IMR-90 (cell line): Measurements from ENCODE around the gene ELMO1. TPM values are rescaled to one million over a fixed set of nuclear protein-coding genes. Genes with fewer than 3 reads are reported as not detected.

Experiments
- ATAC-seq: fragments of 200-7000 bp; cut with Tn5 transposase; 2 replicates; pipeline ENCODE4 v1.9.1; 2020; ENCODE audit warnings: low read depth, mild to moderate bottlenecking, moderate library complexity
- BruUV-seq: library from RNA; stranded (reverse); fragments of 400-500 nt; replicated peaks from 2 replicates; lab custom pipeline; 2021; lab: Mats Ljungman, UMichigan
- CTCF ChIA-PET: fragments of 300-600 bp; formaldehyde crosslinking; extraction: SDS; loops from one replicate; lab custom pipeline; 2021; ENCODE audit warnings: antibody characterized with exemption; lab: Yijun Ruan, JAX
- POLR2A ChIA-PET: fragments of 300-600 bp; sonication (Branson Sonifier 250); formaldehyde crosslinking; loops from one replicate; lab custom pipeline; 2022; ENCODE audit warnings: antibody characterized with exemption; ENCODE audit not compliant: unreplicated experiment; lab: Charles Lee
- DNase-seq: peaks from one replicate; pipeline ENCODE4 v3.0.0; 2013
- H2AFZ ChIP-seq: replicated peaks from 2 replicates; pipeline ENCODE3; 2013; ENCODE audit warnings: low read length, mild to moderate bottlenecking; ENCODE audit not compliant: poor library complexity
- H2AK5ac ChIP-seq: 2 replicates; pipeline ENCODE4 v1.6.1; 2013; ENCODE audit warnings: low read depth, low read length, inconsistent platforms
- H2AK9ac ChIP-seq: replicated peaks from 2 replicates; pipeline ENCODE3; 2013; ENCODE audit warnings: mild to moderate bottlenecking, low read depth, low read length, moderate library complexity; ENCODE audit not compliant: poor library complexity
- H2BK120ac ChIP-seq: 2 replicates; pipeline ENCODE4 v1.6.1; 2013; ENCODE audit warnings: low read depth, low read length, inconsistent platforms
- H2BK15ac ChIP-seq: 3 replicates; pipeline ENCODE4 v1.6.1; 2013; ENCODE audit warnings: low read depth, low read length, inconsistent platforms
- H2BK20ac ChIP-seq: 2 replicates; pipeline ENCODE4 v1.6.1; 2013; ENCODE audit warnings: low read depth, mild to moderate bottlenecking, inconsistent platforms, low read length, moderate library complexity
- H2BK5ac ChIP-seq: 2 replicates; pipeline ENCODE4 v1.6.1; 2013; ENCODE audit warnings: mild to moderate bottlenecking, low read depth, low read length, inconsistent platforms; ENCODE audit not compliant: poor library complexity, severe bottlenecking
- H3K14ac ChIP-seq: replicated peaks from 2 replicates; pipeline ENCODE4 v1.6.1; 2013; ENCODE audit warnings: low read depth, low read length, inconsistent platforms
- H3K18ac ChIP-seq: 2 replicates; pipeline ENCODE4 v1.6.1; 2013; ENCODE audit warnings: low read depth, low read length, control low read depth
- H3K23ac ChIP-seq: 2 replicates; pipeline ENCODE4 v1.6.1; 2013; ENCODE audit warnings: low read depth, low read length, inconsistent platforms
- H3K27ac ChIP-seq: 2 replicates; pipeline ENCODE4 v1.5.1; 2013; ENCODE audit warnings: mild to moderate bottlenecking, control low read depth, low read length; ENCODE audit not compliant: insufficient read depth
- H3K27me3 ChIP-seq: 2 replicates; pipeline ENCODE4 v1.6.1; 2013; ENCODE audit warnings: low read length; ENCODE audit not compliant: control insufficient read depth, insufficient read depth
- H3K36me3 ChIP-seq: 2 replicates; pipeline ENCODE4 v1.6.1; 2013; ENCODE audit warnings: low read length, mixed read lengths; ENCODE audit not compliant: control insufficient read depth, insufficient read depth
- H3K4ac ChIP-seq: 2 replicates; pipeline ENCODE4 v1.6.1; 2013; ENCODE audit warnings: low read depth, low read length, inconsistent platforms
- H3K4me1 ChIP-seq: 2 replicates; pipeline ENCODE4 v1.6.1; 2013; ENCODE audit warnings: low read length, mixed read lengths; ENCODE audit not compliant: control insufficient read depth, insufficient read depth
- H3K4me2 ChIP-seq: 2 replicates; pipeline ENCODE4 v1.6.1; 2013; ENCODE audit warnings: low read depth, mild to moderate bottlenecking, control low read depth, low read length, moderate library complexity
- H3K4me3 ChIP-seq: 2 replicates; pipeline ENCODE4 v1.5.1; 2013; ENCODE audit warnings: low read depth, mild to moderate bottlenecking, control low read depth, low read length, moderate library complexity; ENCODE audit not compliant: insufficient read depth
- H3K56ac ChIP-seq: 2 replicates; pipeline ENCODE4 v1.6.1; 2013; ENCODE audit warnings: low read length, inconsistent platforms; ENCODE audit not compliant: insufficient read depth; ENCODE audit errors: extremely low read depth
- H3K79me1 ChIP-seq, 2 experiments: 2 replicates each; pipeline ENCODE4 v1.6.1; 2013; ENCODE audit warnings: low read length in 2 of 2, inconsistent platforms in 1 of 2, low read depth in 1 of 2
- H3K9ac ChIP-seq: 2 replicates; pipeline ENCODE4 v1.6.1; 2013; ENCODE audit warnings: low read depth, low read length, control low read depth
- H3K9me1 ChIP-seq: 2 replicates; pipeline ENCODE4 v1.6.1; 2013; ENCODE audit warnings: low read length, inconsistent platforms; ENCODE audit not compliant: insufficient read depth
- H3K9me3 ChIP-seq: 2 replicates; pipeline ENCODE4 v1.6.1; 2013; ENCODE audit warnings: low read length; ENCODE audit not compliant: control insufficient read depth, insufficient read depth
- H4K20me1 ChIP-seq: 2 replicates; pipeline ENCODE4 v1.6.1; 2013; ENCODE audit warnings: low read length, inconsistent platforms; ENCODE audit not compliant: insufficient read depth
- H4K5ac ChIP-seq: 2 replicates; pipeline ENCODE4 v1.6.1; 2013; ENCODE audit warnings: mild to moderate bottlenecking, low read depth, low read length, control low read depth
- H4K8ac ChIP-seq, 2 experiments: 2 replicates each; pipeline ENCODE4 v1.6.1; 2013; ENCODE audit warnings: low read depth in 2 of 2, low read length in 2 of 2, control low read depth in 1 of 2, inconsistent platforms in 1 of 2
- H4K91ac ChIP-seq: 2 replicates; pipeline ENCODE4 v1.6.1; 2013; ENCODE audit warnings: low read depth, low read length, inconsistent platforms; ENCODE audit not compliant: insufficient read depth
- CTCF ChIP-seq: conservative IDR thresholded peaks from 2 replicates; pipeline ENCODE4 v1.5.1; 2012; ENCODE audit warnings: mild to moderate bottlenecking, low read depth, low read length, improper control_type of control experiment
- ELK1 ChIP-seq: fragments of 150-350 bp; IDR thresholded peaks from 2 replicates; pipeline ENCODE4 v1.6.1; 2016; ENCODE audit warnings: low read depth, mild to moderate bottlenecking, low read length, moderate library complexity, borderline replicate concordance
- MXI1 ChIP-seq: IDR thresholded peaks from 2 replicates; pipeline ENCODE4 v1.6.1; 2012; ENCODE audit warnings: low read depth, mild to moderate bottlenecking, low read length, moderate library complexity, borderline replicate concordance
- RCOR1 ChIP-seq: IDR thresholded peaks from 2 replicates; pipeline ENCODE4 v1.6.1; 2012; ENCODE audit warnings: mild to moderate bottlenecking, low read length, improper control_type of control experiment; ENCODE audit not compliant: insufficient replicate concordance
- USF2 ChIP-seq: fragments of 150-350 bp; IDR thresholded peaks from 2 replicates; pipeline ENCODE4 v1.6.1; 2017; ENCODE audit warnings: mild to moderate bottlenecking, antibody characterized with exemption, low read length, low read depth
- WGBS, 2 experiments: methylation state at CpG; one replicate each; pipeline versions ENCODE4 v1.1.5 to v1.1.7; 2013; ENCODE audit warnings: missing lambda C conversion rate in 2 of 2; ENCODE audit not compliant: insufficient read length in 1 of 2; ENCODE audit errors: extremely low coverage in 2 of 2; 5-methylcytosine and 5-hydroxymethylcytosine counted together
- dilution Hi-C: fragments of 300-500 bp; cut with HindIII; formaldehyde crosslinking; loops from one replicate; pipeline ENCODE4 v1.14.3; 2018; ENCODE audit warnings: low sequenced_read_pairs; ENCODE audit not compliant: unreplicated experiment
- in situ Hi-C: fragments of 300-500 bp; cut with MboI; formaldehyde crosslinking; loops from 3 replicates; pipeline ENCODE4 v1.14.3; 2019; ENCODE audit warnings: low sequenced_read_pairs, inconsistent platforms, mixed read lengths
- intact Hi-C: fragments of 100-400 bp; cut with micrococcal nuclease; formaldehyde crosslinking; loops from 2 replicates; pipeline ENCODE4 v1.10.0; 2022
- polyA plus RNA-seq, 3 experiments: library from polyadenylated mRNA; depleted of rRNA; stranded (reverse); fragments of >200 nt; gene quantifications; 2 replicates each; pipeline ENCODE4 v1.2.3, GENCODE V29; 2012; ENCODE audit warnings: low replicate concordance in 1 of 3
- total RNA-seq: library from RNA; depleted of rRNA; stranded (reverse); fragments of >200 nt; gene quantifications from 2 replicates; pipeline ENCODE4 v1.2.3, GENCODE V29; 2012

ELMO1 gene
- total and polyA plus RNA-seq, 2 of the 4 experiments (the other 2 are of a cell fraction): 0.03 TPM; not detected in 1

GRCh38 chr7:36823353-36823752 lies 625.3 kb downstream of the ELMO1 start:
- no peak for TF ChIP-seq CTCF
- TF ChIP-seq USF2: no peak
- no peak for TF ChIP-seq ELK1
- TF ChIP-seq MXI1: no peak
- TF ChIP-seq RCOR1: no peak
- Histone ChIP-seq H3K4me2 (no peak overlapping the region), H3K23ac (no peak overlapping the region), H4K8ac (no peak overlapping the region), H2BK120ac (no peak overlapping the region), H3K9me1 (no peaks in the 10 kb centered on the region), H4K5ac (no peak overlapping the region), H3K56ac (no peak overlapping the region), H2AK9ac (no peak overlapping the region), H2AFZ (no peak overlapping the region), H4K20me1 (no peaks in the 10 kb centered on the region), H4K91ac (no peak overlapping the region), H3K14ac (no peak overlapping the region), H2BK20ac (no peak overlapping the region), H2BK5ac (no peak overlapping the region), H3K9me3 (no peaks in the 10 kb centered on the region), H2AK5ac (no peak overlapping the region), H3K4me3 (no peak overlapping the region), H3K36me3 (no peaks in the 10 kb centered on the region), H3K79me1 (no peaks in the 10 kb centered on the region), H3K9ac (no peak overlapping the region), H3K27ac (no peak overlapping the region), H2BK15ac (no peak overlapping the region), H3K27me3 (no peaks in the 10 kb centered on the region), H3K4ac (no peak overlapping the region), H3K4me1 (no peaks in the 10 kb centered on the region), H3K18ac (no peak overlapping the region)
- WGBS, 2 experiments: no CpG with 5 or more reads among the region's 9 CpGs
- ChIA-PET CTCF (no interaction called here), POLR2A (no interaction called here)
- BruUV-seq: no TSS peak
- dilution Hi-C loops: no loop called here
- intact Hi-C loops: no loop called here
- ATAC-seq: no peak
- in situ Hi-C loops: no loop called here
- no peak for DNase-seq
